Astrocyte (in vitro differentiated cells and primary cell): ENCODE results near the gene LRRC66. TPM values are rescaled to one million over a fixed set of nuclear protein-coding genes. Genes with fewer than 3 reads are reported as not detected.

ENCODE experiments used
- DNase-seq: peaks from one replicate; pipeline ENCODE4 v3.0.0-alpha.2; 2010; ENCODE audit warnings: low read depth
- FAIRE-seq: peaks from 2 replicates; lab custom pipeline; 2011; peaks lifted over from hg19 to GRCh38; lab: Jason Lieb, UNC
- H2AFZ ChIP-seq: 2 replicates; pipeline ENCODE4 v1.6.0; 2012; ENCODE audit warnings: low read depth, low read length, inconsistent platforms
- H3K27ac ChIP-seq: 2 replicates; pipeline ENCODE4 v1.5.1; 2011; ENCODE audit warnings: low read depth, low read length, inconsistent platforms
- H3K27me3 ChIP-seq: 2 replicates; pipeline ENCODE4 v1.6.0; 2011; ENCODE audit warnings: low read length, inconsistent platforms; ENCODE audit not compliant: insufficient read depth
- H3K36me3 ChIP-seq: 2 replicates; pipeline ENCODE4 v1.5.1; 2011; ENCODE audit warnings: low read length, inconsistent platforms; ENCODE audit not compliant: insufficient read depth
- H3K4me1 ChIP-seq: 2 replicates; pipeline ENCODE4 v1.5.1; 2011; ENCODE audit warnings: low read length, inconsistent platforms; ENCODE audit not compliant: insufficient read depth
- H3K4me2 ChIP-seq: 2 replicates; pipeline ENCODE4 v1.6.0; 2012; ENCODE audit warnings: low read length, inconsistent platforms
- H3K4me3 ChIP-seq: 2 replicates; pipeline ENCODE4 v1.5.1; 2011; ENCODE audit warnings: low read depth, mild to moderate bottlenecking, low read length, inconsistent platforms; ENCODE audit not compliant: insufficient read depth
- H3K79me2 ChIP-seq: 2 replicates; pipeline ENCODE4 v1.6.0; 2012; ENCODE audit warnings: mild to moderate bottlenecking, low read length, inconsistent platforms; ENCODE audit not compliant: insufficient read depth
- H3K9ac ChIP-seq: 2 replicates; pipeline ENCODE4 v1.6.0; 2012; ENCODE audit warnings: mild to moderate bottlenecking, low read length, inconsistent platforms
- H3K9me3 ChIP-seq: 2 replicates; pipeline ENCODE4 v1.5.1; 2012; ENCODE audit warnings: low read depth, mild to moderate bottlenecking, low read length, inconsistent platforms; ENCODE audit not compliant: insufficient read depth
- H4K20me1 ChIP-seq: 2 replicates; pipeline ENCODE4 v1.6.0; 2012; ENCODE audit warnings: low read length, inconsistent platforms; ENCODE audit not compliant: insufficient read depth
- H3K27ac Mint-ChIP-seq: one replicate; pipeline ENCODE4 v1.8.0; 2021; ENCODE audit warnings: mild to moderate bottlenecking, mixed read lengths; ENCODE audit not compliant: unreplicated experiment
- H3K27me3 Mint-ChIP-seq: one replicate; pipeline ENCODE4 v1.8.0; 2021; ENCODE audit warnings: low read depth, mixed read lengths; ENCODE audit not compliant: unreplicated experiment
- H3K36me3 Mint-ChIP-seq: one replicate; pipeline ENCODE4 v1.8.0; 2021; ENCODE audit warnings: low read depth, mixed read lengths; ENCODE audit not compliant: unreplicated experiment
- H3K4me1 Mint-ChIP-seq: one replicate; pipeline ENCODE4 v1.8.0; 2021; ENCODE audit warnings: low read depth, mixed read lengths; ENCODE audit not compliant: unreplicated experiment
- H3K4me3 Mint-ChIP-seq: one replicate; pipeline ENCODE4 v1.8.0; 2021; ENCODE audit warnings: mild to moderate bottlenecking, moderate library complexity, mixed read lengths; ENCODE audit not compliant: unreplicated experiment
- H3K9me3 Mint-ChIP-seq: one replicate; pipeline ENCODE4 v1.8.0; 2021; ENCODE audit warnings: mild to moderate bottlenecking, mixed read lengths; ENCODE audit not compliant: unreplicated experiment
- EZH2 ChIP-seq: IDR thresholded peaks from 2 replicates; pipeline ENCODE4 v1.6.1; 2012; ENCODE audit warnings: mild to moderate bottlenecking, low read length, inconsistent platforms; ENCODE audit not compliant: insufficient read depth
- total RNA-seq: library from RNA; stranded (reverse); gene quantifications from 2 replicates; pipeline ENCODE4 v1.2.1, GENCODE V29; 2021
- TF ChIP-seq, protein P1 (sequence below): IDR thresholded peaks from 2 replicates; pipeline ENCODE4 v1.5.1; 2011; ENCODE audit warnings: low read depth, mild to moderate bottlenecking, inconsistent platforms, low read length, moderate library complexity; ENCODE audit not compliant: insufficient read depth

Gene LRRC66
- total RNA-seq, 1 donor from 2014 or later: 0.32 TPM

DNA sequence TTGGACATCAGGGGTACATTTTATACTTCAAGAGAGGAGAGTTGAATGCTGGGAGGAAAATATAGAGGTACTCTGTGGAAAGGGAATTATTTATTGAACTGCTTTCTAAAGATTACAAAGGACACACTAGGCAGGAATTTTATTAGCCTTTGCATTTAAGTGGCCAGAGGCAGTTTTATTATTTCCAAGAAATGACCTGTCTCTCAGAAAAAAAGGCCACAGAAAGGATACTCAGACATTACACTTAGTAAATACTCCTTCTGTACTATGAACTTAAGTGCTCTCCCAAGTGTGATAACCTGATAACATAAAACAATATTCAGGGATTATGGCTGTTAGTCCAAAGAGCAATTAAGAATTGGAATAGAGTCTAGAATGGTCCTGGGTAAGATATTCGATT, 7.5 kb downstream of the LRRC66 start:
- H3K4me1 Mint-ChIP-seq: no peaks in the 10 kb centered on the region
- Histone ChIP-seq H3K9me3 (no peaks in the 10 kb centered on the region), H3K9ac (no peak overlapping the region), H2AFZ (no peak overlapping the region), H3K4me1 (no peaks in the 10 kb centered on the region), H3K27me3 (no peaks in the 10 kb centered on the region), H4K20me1 (no peaks in the 10 kb centered on the region), H3K27ac (no peak overlapping the region), H3K36me3 (no peaks in the 10 kb centered on the region), H3K79me2 (no peaks in the 10 kb centered on the region), H3K4me2 (no peak overlapping the region), H3K4me3 (no peak overlapping the region)
- no peak overlapping the region for H3K4me3 Mint-ChIP-seq
- no peak overlapping the region for H3K27ac Mint-ChIP-seq
- H3K9me3 Mint-ChIP-seq: no peaks in the 10 kb centered on the region
- H3K36me3 Mint-ChIP-seq: no peaks in the 10 kb centered on the region
- FAIRE-seq (no peak), DNase-seq (no peak)
- TF ChIP-seq EZH2: no peak
- TF ChIP-seq, protein P1, sequence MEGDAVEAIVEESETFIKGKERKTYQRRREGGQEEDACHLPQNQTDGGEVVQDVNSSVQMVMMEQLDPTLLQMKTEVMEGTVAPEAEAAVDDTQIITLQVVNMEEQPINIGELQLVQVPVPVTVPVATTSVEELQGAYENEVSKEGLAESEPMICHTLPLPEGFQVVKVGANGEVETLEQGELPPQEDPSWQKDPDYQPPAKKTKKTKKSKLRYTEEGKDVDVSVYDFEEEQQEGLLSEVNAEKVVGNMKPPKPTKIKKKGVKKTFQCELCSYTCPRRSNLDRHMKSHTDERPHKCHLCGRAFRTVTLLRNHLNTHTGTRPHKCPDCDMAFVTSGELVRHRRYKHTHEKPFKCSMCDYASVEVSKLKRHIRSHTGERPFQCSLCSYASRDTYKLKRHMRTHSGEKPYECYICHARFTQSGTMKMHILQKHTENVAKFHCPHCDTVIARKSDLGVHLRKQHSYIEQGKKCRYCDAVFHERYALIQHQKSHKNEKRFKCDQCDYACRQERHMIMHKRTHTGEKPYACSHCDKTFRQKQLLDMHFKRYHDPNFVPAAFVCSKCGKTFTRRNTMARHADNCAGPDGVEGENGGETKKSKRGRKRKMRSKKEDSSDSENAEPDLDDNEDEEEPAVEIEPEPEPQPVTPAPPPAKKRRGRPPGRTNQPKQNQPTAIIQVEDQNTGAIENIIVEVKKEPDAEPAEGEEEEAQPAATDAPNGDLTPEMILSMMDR: no peak
- H3K27me3 Mint-ChIP-seq: no peaks in the 10 kb centered on the region

DNA sequence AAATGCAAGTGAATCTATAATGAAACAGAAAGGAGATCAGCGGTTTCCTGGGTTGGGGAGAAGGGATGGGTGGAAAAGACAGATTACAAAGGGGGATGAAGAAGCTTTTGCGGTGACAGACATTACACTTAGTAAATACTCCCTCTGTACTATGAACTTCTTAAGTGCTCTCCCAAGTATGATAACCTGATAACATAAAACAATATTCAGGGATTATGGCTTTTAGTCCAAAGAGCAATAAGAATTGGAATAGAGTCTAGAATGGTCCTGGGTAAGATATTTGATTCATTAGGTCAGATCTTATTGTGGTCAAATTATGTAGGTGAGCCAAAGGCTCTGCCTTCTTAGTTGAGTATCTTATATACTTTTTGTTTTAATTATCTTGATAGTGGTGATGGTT, 9.2 kb downstream of the LRRC66 start:
- no peaks in the 10 kb centered on the region for H3K9me3 Mint-ChIP-seq
- no peaks in the 10 kb centered on the region for H3K4me1 ChIP-seq

DNA sequence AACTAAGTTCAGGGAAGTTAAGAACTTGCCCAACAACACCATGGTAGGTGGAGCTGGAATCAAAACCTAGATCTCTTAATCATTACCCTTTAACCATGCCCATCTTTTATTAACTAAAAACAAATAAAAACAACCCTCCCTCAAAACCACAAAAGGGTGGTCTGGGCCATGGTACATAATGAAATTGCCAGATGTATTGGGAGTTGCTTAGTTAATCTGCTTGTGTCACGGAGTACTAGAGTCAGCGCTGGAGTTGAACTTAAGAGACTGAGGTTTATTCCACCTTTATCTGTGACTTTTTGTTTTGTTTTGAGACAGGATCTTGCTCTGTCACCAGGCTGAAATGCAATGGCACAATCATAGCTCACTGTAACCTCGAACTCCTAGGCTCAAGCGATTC, 13.3 kb downstream of the LRRC66 start:
- no peak overlapping the region for H3K4me2 ChIP-seq
- no peak overlapping the region for H3K27ac ChIP-seq
- no peaks in the 10 kb centered on the region for H3K79me2 ChIP-seq
- DNase-seq (no peak), FAIRE-seq (no peak)
- H3K27me3 ChIP-seq: no peaks in the 10 kb centered on the region
- H3K4me1 ChIP-seq: no peaks in the 10 kb centered on the region
- no peak overlapping the region for H2AFZ ChIP-seq
- no peaks in the 10 kb centered on the region for H3K9me3 ChIP-seq
- no peaks in the 10 kb centered on the region for H3K27me3 Mint-ChIP-seq
- H3K9ac ChIP-seq: no peak overlapping the region
- TF ChIP-seq EZH2: no peak
- TF ChIP-seq, protein P1: no peak
- no peak overlapping the region for H3K4me3 ChIP-seq
- no peaks in the 10 kb centered on the region for H3K9me3 Mint-ChIP-seq
- no peaks in the 10 kb centered on the region for H4K20me1 ChIP-seq
- no peak overlapping the region for H3K27ac Mint-ChIP-seq
- no peak overlapping the region for H3K4me3 Mint-ChIP-seq
- H3K36me3 ChIP-seq: no peaks in the 10 kb centered on the region
- no peaks in the 10 kb centered on the region for H3K4me1 Mint-ChIP-seq
- no peaks in the 10 kb centered on the region for H3K36me3 Mint-ChIP-seq

More for the DNA sequence above, 9.2 kb downstream of the LRRC66 start:
- Histone ChIP-seq H3K36me3 (no peaks in the 10 kb centered on the region), H3K9me3 (no peaks in the 10 kb centered on the region), H2AFZ (no peak overlapping the region), H3K79me2 (no peaks in the 10 kb centered on the region), H3K9ac (no peak overlapping the region), H3K27ac (no peak overlapping the region), H3K4me3 (no peak overlapping the region), H3K27me3 (no peaks in the 10 kb centered on the region), H3K4me2 (no peak overlapping the region), H4K20me1 (no peaks in the 10 kb centered on the region)
- Mint-ChIP-seq H3K27me3 (no peaks in the 10 kb centered on the region), H3K27ac (no peak overlapping the region), H3K36me3 (no peaks in the 10 kb centered on the region), H3K4me3 (no peak overlapping the region), H3K4me1 (no peaks in the 10 kb centered on the region)
- FAIRE-seq: no peak
- TF ChIP-seq, protein P1: no peak
- TF ChIP-seq EZH2: no peak
- DNase-seq: peak; percentile 45
